Activated T-helper 2 cell treated with anti-CD3 and anti-CD28 coated beads, Interferon-gamma antibody, Interleukin-2, Interleukin-4, amounts not matched to agents 10 μg/mL and 5 μg/mL and 100 μg/mL, durations not matched to agents 14 hours and 24 hours and 36 hours (primary cell): Measurements from ENCODE around the gene BPTF. TPM values are rescaled to one million over a fixed set of nuclear protein-coding genes. Genes with fewer than 3 reads are reported as not detected.
"Not testable (repeated sequence)": the region's sequence is repeated elsewhere in the genome, so short reads cannot be mapped to it uniquely, and the experiment has no call there.

Experiments used
- DNase-seq: peaks from one replicate; pipeline ENCODE4 v3.0.0; 2021; ENCODE audit warnings: low spot score
- H3K27ac Mint-ChIP-seq: one replicate; pipeline ENCODE4 v1.8.0; 2021; ENCODE audit warnings: mixed read lengths
- H3K27me3 Mint-ChIP-seq: one replicate; pipeline ENCODE4 v1.8.0; 2021; ENCODE audit warnings: low read depth, mixed read lengths
- H3K36me3 Mint-ChIP-seq: one replicate; pipeline ENCODE4 v1.8.0; 2021; ENCODE audit warnings: low read depth, mixed read lengths
- H3K4me1 Mint-ChIP-seq: one replicate; pipeline ENCODE4 v1.8.0; 2021; ENCODE audit warnings: low read depth, mixed read lengths
- H3K4me3 Mint-ChIP-seq: one replicate; pipeline ENCODE4 v1.8.0; 2021; ENCODE audit warnings: low read depth, mild to moderate bottlenecking, moderate library complexity, mixed read lengths
- H3K9me3 Mint-ChIP-seq: one replicate; pipeline ENCODE4 v1.8.0; 2021; ENCODE audit warnings: mixed read lengths
- intact Hi-C: fragments of 100-400 bp; cut with micrococcal nuclease; formaldehyde crosslinking; loops from one replicate; pipeline ENCODE4 v1.15.1; 2023
- total RNA-seq: library from RNA; stranded (reverse); gene quantifications from 2 replicates; pipeline ENCODE4 v1.2.3, GENCODE V29; 2022

Gene BPTF
- total RNA-seq, 1 donor from 2014 or later = 91.2 TPM

GRCh38 chr17:67867591-67867990 lies 42.3 kb downstream of the BPTF start:
- intact Hi-C loops = no loop called here

GRCh38 chr17:67868176-67868575 lies 42.9 kb downstream of the BPTF start:
- Mint-ChIP-seq H3K27ac (no peak overlapping the region), H3K4me1 (peaks cover 25% of the 10 kb centered on the region), H3K9me3 (no peaks in the 10 kb centered on the region), H3K36me3 (peaks cover 27% of the 10 kb centered on the region), H3K27me3 (no peaks in the 10 kb centered on the region), H3K4me3 (no peak overlapping the region)
- no peak for DNase-seq
- intact Hi-C loops = no loop called here

More at GRCh38 chr17:67867591-67867990, 42.3 kb downstream of the BPTF start:
- H3K9me3 Mint-ChIP-seq = no peaks in the 10 kb centered on the region
- peaks cover 30% of the 10 kb centered on the region for H3K4me1 Mint-ChIP-seq
- peak overlapping the region; percentile 23 for H3K27ac Mint-ChIP-seq
- no peak overlapping the region for H3K4me3 Mint-ChIP-seq
- no peaks in the 10 kb centered on the region for H3K27me3 Mint-ChIP-seq
- DNase-seq = no peak
- H3K36me3 Mint-ChIP-seq = peaks cover 31% of the 10 kb centered on the region

GRCh38 chr17:67879662-67880061 lies 54.4 kb downstream of the BPTF start:
- no peaks in the 10 kb centered on the region for H3K4me1 Mint-ChIP-seq
- no peak for DNase-seq
- peaks cover 43% of the 10 kb centered on the region for H3K36me3 Mint-ChIP-seq
- no peaks in the 10 kb centered on the region for H3K9me3 Mint-ChIP-seq
- H3K27ac Mint-ChIP-seq = no peak overlapping the region
- no peaks in the 10 kb centered on the region for H3K27me3 Mint-ChIP-seq
- H3K4me3 Mint-ChIP-seq = no peak overlapping the region
- intact Hi-C loops = no loop called here

GRCh38 chr17:67881083-67881482 lies 55.8 kb downstream of the BPTF start:
- Mint-ChIP-seq H3K36me3 (peaks cover 47% of the 10 kb centered on the region), H3K9me3 (no peaks in the 10 kb centered on the region), H3K27ac (no peak overlapping the region), H3K27me3 (no peaks in the 10 kb centered on the region), H3K4me3 (no peak overlapping the region), H3K4me1 (no peaks in the 10 kb centered on the region)
- no peak for DNase-seq
- intact Hi-C loops = no loop called here

- intact Hi-C loops = no loop called here
- Mint-ChIP-seq H3K27me3 (no peaks in the 10 kb centered on the region), H3K9me3 (no peaks in the 10 kb centered on the region), H3K4me3 (no peak overlapping the region), H3K36me3 (peaks cover 38% of the 10 kb centered on the region), H3K4me1 (peaks cover 6% of the 10 kb centered on the region), H3K27ac (no peak overlapping the region)
- no peak for DNase-seq
These were observed 59.4 kb downstream of the BPTF start for GRCh38 chr17:67884741-67885140.

GRCh38 chr17:67891481-67892119 lies 66.3 kb downstream of the BPTF start:
- intact Hi-C loops = no loop called here
- Mint-ChIP-seq H3K4me1 (peaks cover 4% of the 10 kb centered on the region), H3K27me3 (no peaks in the 10 kb centered on the region), H3K36me3 (peaks cover 50% of the 10 kb centered on the region), H3K4me3 (no peak overlapping the region), H3K9me3 (no peaks in the 10 kb centered on the region), H3K27ac (no peak overlapping the region)
- no peak for DNase-seq

GRCh38 chr17:67902511-67903231 lies 77.4 kb downstream of the BPTF start:
- Mint-ChIP-seq H3K4me3 (no peak overlapping the region), H3K36me3 (peaks cover 44% of the 10 kb centered on the region), H3K9me3 (no peaks in the 10 kb centered on the region), H3K27me3 (no peaks in the 10 kb centered on the region), H3K4me1 (no peaks in the 10 kb centered on the region), H3K27ac (no peak overlapping the region)
- intact Hi-C loops = no loop called here
- DNase-seq = no peak

GRCh38 chr17:67905298-67905697 lies 80.0 kb downstream of the BPTF start:
- intact Hi-C loops, H3K4me1 Mint-ChIP-seq, H3K9me3 Mint-ChIP-seq, H3K4me3 Mint-ChIP-seq, H3K27me3 Mint-ChIP-seq, H3K27ac Mint-ChIP-seq, DNase-seq: not testable (repeated sequence)
- H3K36me3 Mint-ChIP-seq = peaks cover 60% of the 10 kb centered on the region

- intact Hi-C loops, H3K27me3 Mint-ChIP-seq: not testable (repeated sequence)
- peaks cover 71% of the 10 kb centered on the region for H3K36me3 Mint-ChIP-seq
These were observed 85.0 kb downstream of the BPTF start for GRCh38 chr17:67910117-67910803.

GRCh38 chr17:67911059-67911782 lies 85.9 kb downstream of the BPTF start:
- H3K4me1 Mint-ChIP-seq = peaks cover 15% of the 10 kb centered on the region
- H3K36me3 Mint-ChIP-seq = peaks cover 73% of the 10 kb centered on the region
- no peaks in the 10 kb centered on the region for H3K9me3 Mint-ChIP-seq
- no peak overlapping the region for H3K4me3 Mint-ChIP-seq
- intact Hi-C loops = no loop called here
- peak overlapping the region; percentile 70 for H3K27ac Mint-ChIP-seq
- H3K27me3 Mint-ChIP-seq = no peaks in the 10 kb centered on the region
- no peak for DNase-seq

More at GRCh38 chr17:67910117-67910803, 85.0 kb downstream of the BPTF start:
- peaks cover 15% of the 10 kb centered on the region for H3K4me1 Mint-ChIP-seq
- not testable (repeated sequence) for DNase-seq, H3K4me3 Mint-ChIP-seq, H3K9me3 Mint-ChIP-seq, H3K27ac Mint-ChIP-seq

GRCh38 chr17:67912088-67912487 lies 86.8 kb downstream of the BPTF start:
- no peak overlapping the region for H3K27ac Mint-ChIP-seq
- peaks cover 70% of the 10 kb centered on the region for H3K36me3 Mint-ChIP-seq
- no peak overlapping the region for H3K4me3 Mint-ChIP-seq
- intact Hi-C loops = no loop called here
- H3K9me3 Mint-ChIP-seq = no peaks in the 10 kb centered on the region
- no peaks in the 10 kb centered on the region for H3K27me3 Mint-ChIP-seq
- peaks cover 15% of the 10 kb centered on the region for H3K4me1 Mint-ChIP-seq
- no peak for DNase-seq

GRCh38 chr17:67912656-67913055 lies 87.4 kb downstream of the BPTF start:
- peaks cover 15% of the 10 kb centered on the region for H3K4me1 Mint-ChIP-seq
- H3K27me3 Mint-ChIP-seq = no peaks in the 10 kb centered on the region
- H3K27ac Mint-ChIP-seq = no peak overlapping the region
- H3K9me3 Mint-ChIP-seq = no peaks in the 10 kb centered on the region
- no peak overlapping the region for H3K4me3 Mint-ChIP-seq
- H3K36me3 Mint-ChIP-seq = peaks cover 67% of the 10 kb centered on the region
- DNase-seq = no peak
- intact Hi-C loops = no loop called here
